Endometrium (tissue), 2 donors: ENCODE data around the gene C1orf21.

ENCODE experiments used
- FAIRE-seq: peaks from 2 replicates; lab custom pipeline; 2012; peaks lifted over from hg19 to GRCh38; lab: Jason Lieb, UNC
- donor health status: control.
- donor health status: control.

C1orf21 gene

DNA sequence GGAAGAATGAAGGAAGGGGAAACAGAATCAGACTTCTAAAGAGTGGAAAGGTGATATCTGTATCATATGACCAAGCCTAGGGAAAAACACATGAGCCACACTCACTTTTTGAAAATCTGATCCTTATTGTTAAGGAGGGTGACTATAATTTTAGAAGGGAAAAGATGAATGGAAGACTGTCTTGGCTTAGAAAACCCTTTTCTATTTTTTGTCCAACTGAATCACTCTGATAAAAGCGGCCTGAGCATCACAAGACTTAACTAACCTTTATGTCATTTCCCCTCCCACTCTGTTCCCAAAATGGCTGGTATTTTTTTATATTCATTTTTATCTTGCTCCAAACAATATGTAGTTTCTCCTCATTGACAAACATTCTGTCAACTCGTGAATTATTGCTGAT, 169.8 kb downstream of the C1orf21 start:
- no peak for FAIRE-seq

DNA sequence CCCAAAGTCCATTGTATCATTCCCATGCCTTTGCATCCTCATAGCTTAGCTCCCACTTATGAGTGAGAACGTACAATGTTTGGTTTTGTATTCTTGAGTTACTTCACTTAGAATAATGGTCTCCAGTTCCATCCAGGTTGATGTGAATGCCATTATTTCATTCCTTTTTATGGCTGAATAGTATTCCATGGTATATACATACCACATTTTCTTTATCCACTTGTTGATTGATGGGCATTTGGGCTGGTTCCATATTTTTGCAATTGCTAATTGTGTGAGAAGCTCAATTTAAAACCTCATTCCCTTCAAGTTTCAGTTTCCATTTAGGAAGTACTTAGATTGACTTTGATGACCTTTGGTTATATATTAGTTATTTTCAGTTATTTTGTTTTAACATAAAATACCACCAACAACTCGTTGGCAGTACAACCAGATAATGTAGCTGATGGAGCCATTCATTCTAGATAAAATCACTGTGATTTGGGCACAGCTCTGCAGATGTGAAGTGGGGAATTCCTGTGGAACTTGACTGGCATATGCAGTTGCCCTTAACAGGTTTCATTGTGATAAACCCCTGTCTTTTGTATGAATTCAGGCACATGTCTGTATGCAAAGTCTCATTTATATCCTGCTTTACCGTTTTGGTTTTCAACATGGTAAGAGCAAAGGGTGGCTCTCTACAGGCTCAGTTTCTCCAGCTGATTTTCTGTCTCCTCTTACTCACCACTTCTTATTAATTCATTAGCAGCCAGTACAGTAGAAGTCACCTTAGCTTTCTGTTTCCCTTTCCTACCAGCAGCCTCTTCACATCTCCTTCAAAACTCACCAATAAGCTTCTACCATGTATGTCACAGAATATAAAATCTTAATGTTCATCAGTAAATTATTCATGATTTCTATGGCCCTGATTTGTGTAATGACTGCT, 170.9 kb downstream of the C1orf21 start:
- FAIRE-seq = no peak

DNA sequence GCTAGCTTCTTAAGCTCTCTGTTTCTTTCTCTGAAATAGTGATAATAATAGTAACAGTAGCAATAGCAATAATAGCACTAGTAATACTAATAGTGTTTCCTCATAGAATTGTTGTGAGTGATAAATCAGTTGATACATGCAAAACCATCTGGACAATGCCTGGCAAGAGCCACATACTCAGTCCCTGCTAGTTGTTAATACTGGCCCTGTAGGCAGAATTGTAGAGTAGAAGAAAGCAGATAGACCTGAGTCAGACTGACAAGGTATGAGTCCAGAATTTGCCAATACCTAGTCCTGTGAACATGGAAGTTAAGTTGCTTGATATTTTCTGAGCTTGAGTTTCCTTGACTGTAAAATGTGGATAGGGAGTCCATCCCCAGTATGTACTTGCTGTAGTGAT, 171.9 kb downstream of the C1orf21 start:
- no peak for FAIRE-seq

DNA sequence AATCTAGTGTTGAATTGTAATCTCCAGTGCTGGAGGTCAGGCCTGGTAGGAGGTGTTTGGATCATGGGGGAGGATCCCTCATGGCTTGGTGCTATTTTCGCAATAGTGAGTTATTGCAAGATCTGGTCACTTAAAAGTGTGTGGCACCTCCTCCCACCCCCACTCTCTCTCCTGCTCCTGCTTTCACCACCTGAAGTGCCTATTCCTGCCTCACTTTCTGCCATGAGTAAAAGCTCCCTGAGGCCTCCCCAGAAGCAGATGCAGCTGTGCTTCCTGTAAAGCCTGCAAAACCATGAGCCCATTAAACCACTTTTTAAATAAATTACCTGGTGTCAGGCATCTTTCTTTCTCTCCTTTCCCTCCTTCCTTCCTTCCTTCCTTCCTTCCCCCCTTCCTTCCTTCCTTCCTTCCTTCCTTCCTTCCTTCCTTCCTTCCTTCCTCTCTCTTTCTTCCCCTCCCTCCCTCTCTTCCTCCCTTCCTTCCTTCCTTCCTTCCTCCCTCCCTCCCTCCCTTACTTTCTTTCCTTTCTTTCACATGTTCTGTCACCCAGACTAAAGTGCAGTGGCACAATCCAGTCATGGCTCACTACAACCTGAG, 172.4 kb downstream of the C1orf21 start:
- no peak for FAIRE-seq

DNA sequence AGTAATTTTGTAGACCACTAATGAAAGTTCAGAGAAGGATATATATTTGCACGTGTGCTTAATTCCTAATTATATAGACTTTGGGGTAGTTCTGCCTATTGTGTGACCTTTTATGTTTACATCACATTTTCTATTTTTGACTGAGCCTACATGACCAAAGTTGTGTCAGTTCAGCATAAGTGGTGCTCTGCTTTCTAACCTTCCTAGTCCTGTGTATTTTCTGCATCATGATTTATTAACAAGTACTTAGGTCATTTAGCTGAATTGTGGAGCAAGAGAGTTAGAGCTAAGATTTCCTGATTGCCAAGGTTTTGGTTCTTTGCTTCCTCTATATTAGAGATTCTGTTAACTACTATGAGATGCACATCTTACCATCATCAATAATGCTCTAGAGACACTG, 176.0 kb downstream of the C1orf21 start:
- no peak for FAIRE-seq

DNA sequence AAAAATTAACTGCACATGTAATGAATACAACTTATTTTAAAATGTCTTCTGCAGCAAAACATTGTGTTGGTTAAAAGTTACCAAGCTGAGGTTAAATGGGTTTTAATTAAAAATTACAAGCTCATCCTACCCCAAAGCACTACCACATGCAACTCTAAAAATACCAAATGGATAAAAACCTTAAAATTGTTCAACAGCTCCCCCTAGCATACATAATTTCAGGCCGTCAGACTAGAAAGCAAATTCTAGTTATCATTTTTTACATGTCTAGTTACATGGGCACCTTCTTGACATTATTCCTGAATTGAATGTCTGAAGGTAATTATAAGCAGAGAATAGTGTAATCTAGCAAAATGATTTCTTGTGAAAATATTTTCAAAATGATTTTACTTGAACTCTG, 176.5 kb downstream of the C1orf21 start:
- peak; percentile 84 for FAIRE-seq

DNA sequence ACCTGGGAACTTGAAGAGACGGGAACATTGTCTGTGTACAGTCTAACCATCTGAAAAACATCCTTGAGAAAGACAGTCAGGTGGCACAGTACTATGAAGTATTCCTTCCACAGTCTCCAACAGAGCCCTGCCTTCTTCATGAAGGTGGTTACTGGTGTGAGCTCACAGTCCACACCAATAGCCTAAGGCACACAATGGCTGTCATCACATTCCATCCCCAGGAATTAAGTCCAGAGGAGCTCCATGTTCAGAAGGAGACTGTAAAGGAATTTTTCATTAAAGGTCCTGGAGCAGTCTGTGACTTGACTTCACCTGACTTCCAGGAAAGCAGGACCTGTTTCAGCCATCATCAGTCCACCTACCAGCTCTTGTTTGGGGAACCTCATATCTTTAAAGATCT, 180.2 kb downstream of the C1orf21 start:
- FAIRE-seq = no peak

DNA sequence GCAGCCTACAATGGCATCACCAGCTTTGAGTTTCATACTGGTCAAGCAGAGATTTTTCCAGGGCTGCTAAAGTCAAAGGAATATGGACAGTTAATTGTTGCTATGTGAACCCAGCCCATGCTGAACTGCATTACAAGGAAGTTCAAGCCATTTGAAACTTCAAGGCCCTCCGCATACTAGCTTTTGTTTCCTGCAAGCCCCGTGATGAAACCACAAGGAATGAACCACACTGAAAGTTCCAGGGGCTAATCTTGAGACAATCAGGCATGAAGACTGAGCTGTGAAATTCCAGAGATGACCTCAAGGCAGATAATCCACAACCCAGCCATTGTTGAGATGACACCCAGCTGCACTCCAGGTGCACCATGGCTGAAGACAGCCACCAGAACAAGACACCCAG, 180.8 kb downstream of the C1orf21 start:
- FAIRE-seq = no peak

DNA sequence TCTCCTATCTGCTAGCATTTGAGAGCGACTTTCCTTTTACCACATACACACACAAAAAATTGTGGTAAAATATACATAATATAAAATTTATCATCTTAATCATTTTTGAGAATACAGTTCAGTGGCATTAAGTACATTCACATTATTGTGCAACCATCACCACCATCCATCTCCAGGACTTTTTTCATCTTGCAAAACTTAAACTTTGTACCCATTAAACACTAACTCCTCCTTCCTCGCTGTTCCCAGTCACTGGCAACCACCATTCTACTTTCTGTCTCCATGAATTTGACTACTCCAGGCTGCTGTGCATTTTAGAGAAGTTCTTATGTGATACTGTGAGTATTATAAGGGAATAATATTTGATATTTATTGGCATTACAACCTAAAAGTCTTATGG, 181.3 kb downstream of the C1orf21 start:
- no peak for FAIRE-seq

DNA sequence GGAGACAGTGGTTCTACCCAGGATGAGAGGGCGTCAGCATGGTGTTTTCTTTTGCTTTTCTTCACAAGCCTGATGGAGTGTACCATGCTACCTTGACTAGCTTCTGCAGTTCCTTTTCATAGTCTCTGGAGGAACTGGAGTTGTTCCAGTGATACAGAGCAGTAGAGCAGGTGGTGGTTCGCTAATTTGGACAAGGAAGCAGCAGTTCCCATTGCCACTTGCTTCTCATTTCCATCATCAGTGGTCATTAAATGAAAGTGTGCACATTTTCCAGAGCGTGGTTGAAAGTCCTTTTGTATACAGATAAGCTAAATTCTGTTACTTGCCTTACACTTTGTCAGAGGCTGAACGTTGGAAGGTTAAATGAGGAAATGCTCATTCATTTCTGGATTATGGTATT, 182.3 kb downstream of the C1orf21 start:
- FAIRE-seq = no peak

DNA sequence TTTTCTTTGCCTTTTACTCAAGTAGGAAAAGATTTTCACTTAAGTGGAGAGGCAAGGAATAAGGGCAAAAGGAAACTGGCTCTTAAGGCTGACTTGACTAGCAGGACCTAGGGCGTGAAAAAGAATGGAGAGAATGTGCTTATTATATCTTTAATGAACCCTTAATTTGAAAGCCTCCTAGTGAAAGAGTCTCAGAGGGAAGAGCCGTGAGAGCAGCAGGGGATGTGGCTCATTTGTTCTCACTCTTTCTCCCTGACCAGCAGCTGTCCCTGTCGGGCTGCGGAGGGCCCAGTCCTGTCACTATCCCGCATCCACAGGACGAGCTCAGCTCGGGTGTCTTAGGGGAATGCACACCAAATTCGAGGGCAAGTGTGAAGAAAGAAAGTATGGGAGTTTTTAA, 187.8 kb downstream of the C1orf21 start:
- no peak for FAIRE-seq

DNA sequence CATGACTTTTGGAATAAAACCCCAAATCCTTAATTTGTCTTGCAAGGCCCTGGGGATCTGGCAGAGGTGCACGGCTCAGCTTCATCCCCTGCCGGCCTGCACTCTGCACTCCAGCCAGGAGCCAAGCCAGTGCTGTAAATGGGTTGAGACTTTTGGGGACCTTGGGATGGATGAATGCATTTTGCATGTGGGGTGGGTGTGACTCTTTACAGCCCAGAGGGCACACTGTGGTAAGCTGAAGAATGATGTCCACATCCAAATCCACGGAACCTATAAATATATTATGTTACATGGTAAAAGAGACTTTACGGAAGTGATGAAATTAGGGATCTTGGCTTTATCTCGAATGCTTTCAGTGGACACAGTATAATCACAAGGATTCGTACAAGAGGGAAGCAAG, 190.0 kb downstream of the C1orf21 start:
- no peak for FAIRE-seq

DNA sequence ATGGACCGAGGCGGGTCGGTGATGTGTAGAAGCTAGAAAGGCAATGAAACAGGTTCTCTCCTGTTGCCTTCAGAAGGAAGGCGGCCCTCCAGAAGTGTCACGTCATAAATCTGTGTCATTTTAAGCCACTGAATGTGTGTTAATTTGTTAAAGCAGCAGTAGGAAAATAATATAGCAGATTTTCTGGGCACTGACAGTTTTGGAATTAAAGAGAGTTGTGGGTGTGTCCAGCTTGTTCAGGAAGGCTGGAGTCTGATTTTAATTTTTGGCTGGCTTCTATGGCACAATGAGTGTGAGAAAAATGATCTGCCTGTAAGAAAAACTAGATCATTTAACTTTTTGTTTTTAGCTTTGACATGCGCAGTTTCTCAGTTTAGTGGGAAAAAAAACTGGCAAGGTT, 190.5 kb downstream of the C1orf21 start:
- no peak for FAIRE-seq

DNA sequence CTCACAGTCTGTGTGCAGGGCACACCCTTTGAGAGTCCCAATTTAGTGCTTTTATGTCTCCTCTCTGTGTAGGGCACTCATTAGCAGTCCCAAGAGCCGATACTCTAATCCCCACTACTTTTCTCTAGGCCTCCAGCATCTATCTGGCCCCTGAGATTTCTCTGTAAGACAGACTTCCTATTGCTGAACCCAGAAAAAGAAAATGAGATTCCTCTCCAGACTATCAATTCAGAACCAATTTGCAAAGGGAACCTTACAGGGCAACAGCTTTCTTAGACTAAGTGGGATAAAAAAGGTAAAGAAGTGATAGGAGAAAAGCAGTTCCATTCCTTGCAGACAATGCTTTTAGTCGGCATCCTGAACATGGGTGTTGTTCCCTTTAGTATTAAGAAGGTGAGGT, 195.6 kb downstream of the C1orf21 start:
- no peak for FAIRE-seq

DNA sequence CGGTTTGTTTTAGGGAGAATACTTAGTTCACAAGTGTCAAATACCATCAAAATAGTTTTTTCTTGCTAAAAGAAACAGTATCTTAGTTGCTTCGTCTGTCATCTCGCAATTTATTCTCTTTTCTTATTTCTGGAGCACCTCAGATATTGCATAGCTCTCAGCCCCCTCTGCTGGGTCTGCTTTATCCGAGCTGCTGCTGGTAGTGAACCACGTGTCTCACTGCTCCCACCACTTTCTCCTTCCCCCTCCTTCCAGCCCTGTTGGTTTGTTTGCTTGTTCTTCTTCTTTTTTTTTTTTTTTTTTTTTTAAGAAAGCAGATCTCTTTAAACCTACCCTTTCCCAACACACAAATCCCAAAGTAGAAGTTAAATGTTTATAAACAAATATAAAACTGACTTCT, 197.0 kb downstream of the C1orf21 start:
- FAIRE-seq = no peak

DNA sequence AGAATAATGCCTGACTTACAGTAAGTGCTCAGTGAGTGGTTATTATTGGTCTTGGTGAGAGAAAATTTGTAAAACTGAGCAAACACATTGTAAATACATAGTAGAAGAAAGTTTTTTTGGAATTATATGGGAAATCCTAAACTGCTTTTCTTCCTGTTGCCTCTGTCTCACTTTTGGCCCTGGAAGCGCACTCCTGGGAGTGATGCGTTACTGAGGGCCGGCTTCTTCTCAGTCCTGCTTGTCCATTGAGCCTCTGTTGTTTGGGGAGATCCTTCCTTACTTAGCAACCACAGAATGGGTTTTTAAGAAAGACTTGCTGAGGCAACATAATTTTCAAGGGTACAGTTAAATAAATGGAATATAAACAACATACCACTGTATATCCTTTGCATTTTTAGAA, 201.9 kb downstream of the C1orf21 start:
- FAIRE-seq = no peak

DNA sequence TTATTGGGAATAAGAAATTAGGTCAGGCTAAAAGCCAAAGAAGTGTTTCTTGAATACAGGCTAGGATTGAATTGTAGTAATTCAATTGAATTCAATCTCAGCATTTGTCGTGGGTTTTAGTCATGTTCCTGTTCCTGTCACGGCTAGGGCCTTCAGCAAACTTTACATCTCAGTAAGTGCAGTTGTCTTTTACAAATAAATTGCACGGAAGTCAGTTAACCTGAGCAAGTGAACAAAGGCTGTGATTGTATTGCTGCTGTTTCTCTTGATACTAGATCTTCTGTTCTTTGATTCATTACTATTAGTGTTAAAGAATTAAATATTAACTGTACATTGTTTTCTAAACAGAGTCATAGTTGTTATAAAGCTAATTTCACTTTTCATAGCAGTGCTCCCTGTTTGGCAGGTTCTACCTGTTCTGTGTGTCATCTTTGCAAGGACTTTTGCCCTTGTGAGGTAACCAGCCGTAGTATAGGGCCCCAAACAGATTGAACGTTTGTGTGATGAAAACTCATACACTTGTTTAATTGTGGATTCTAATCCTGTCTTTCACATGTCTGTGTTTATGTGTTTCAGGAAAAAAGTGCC, 203.4 kb downstream of the C1orf21 start:
- peak; percentile 45 for FAIRE-seq

DNA sequence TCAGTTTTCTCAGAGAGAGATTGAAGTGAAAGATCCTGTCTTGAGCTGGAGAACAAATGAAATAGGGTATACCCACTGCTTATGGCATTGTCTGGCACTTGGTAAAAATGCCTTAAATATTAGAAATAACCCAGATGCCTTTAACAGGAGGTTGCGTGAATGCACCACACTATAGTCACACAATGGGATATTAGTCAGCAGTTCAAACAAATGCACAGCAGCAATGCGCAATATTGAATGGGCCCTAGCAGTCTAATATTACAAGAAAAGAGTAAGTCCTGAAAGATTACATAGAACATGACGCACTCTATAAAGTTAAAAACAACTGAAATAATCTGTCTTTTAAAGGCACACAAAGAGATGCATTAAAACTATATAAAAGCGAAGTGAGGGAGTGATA, 206.8 kb downstream of the C1orf21 start:
- no peak for FAIRE-seq

DNA sequence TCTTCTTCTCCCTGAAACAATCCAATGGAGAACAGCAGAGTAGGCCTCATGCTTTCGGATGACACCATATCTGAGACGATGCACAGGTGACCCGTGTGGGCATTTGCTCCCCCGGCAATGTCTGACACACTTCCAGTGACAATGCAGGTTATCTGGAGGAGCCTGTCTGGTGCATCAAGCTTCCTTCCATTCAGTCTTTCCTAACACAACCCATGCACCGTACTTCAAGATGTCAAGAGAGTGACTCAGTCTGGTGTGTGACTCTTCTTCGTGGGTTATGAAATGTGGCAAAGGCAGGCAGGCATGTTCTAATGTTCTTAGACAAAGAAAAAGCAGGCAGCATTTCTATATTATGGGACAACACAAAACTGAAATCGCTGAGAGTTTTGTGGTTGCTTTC, 208.8 kb downstream of the C1orf21 start:
- no peak for FAIRE-seq

DNA sequence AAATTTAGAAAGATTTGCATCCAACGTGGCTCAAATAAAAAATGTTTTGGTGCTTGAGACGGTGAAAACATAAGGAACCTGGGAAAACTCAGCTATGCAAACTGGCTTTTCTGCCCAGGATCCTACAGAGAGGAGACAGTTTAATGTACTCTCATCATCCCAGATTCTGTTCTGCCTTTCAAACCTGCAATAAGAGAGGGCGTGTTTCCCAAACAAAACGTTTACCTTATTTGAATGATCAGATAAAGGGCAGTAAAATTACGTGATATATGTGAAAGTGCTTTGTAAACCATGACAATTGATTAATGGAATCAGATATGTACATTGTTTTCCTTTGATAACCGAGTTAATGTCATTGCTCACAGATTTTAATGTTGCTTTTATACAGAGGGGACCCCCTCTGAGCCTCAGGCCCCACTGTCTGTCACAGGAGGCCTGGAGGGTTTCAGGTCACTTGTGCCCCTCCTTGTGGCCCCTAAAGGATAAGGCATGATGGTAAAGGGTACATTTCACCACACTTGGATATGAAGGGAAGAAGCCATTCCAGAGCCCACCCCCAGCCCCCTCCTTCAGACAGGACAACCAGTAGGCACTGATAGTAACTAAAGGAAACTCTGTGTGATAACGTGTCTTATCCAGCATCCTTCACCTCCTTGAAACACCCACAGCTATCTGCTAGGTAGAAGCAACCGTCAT, 210.3 kb downstream of the C1orf21 start:
- FAIRE-seq = no peak

DNA sequence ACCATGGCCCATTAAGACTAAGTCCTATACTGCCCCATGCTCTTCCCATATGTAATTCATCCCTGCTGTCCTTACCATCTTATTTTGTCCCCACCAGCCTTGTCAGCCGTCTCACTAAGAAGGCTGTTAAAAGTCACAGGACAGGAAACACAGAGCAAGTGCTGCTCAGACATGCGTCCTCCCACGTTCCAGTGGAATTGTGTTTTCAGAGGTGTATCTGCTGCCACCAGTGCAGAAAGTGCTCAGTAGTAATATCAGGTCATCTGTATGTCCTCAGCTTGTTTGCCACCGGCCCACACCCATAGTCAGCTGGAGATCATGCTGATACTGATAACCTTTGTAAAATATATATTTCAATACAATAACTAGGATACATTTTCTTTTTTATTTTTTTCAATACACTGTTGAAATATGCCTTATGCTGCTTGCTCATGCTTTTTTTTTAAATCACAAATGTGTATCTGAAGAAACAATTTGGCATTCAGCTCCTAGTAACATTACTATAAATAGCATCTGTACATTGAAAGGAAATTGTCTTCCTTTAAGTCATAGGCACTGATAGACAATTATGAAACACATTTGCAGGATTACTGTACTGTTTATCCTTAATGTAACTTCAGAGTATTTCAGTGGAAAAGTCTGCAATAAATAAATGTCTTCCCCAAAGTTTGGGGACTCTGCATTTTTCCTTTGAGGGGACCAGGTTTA, 211.0 kb downstream of the C1orf21 start:
- no peak for FAIRE-seq
